Measurements from ENCODE around the gene RGL3. TPM values are rescaled to one million over a fixed set of nuclear protein-coding genes. Genes with fewer than 3 reads are reported as not detected.
"Not testable (repeated sequence)": the region's sequence is repeated elsewhere in the genome, so short reads cannot be mapped to it uniquely, and the experiment has no call there.

RGL3 gene
- total RNA-seq, 1 experiment from 2014 or later, result not detected

DNA sequence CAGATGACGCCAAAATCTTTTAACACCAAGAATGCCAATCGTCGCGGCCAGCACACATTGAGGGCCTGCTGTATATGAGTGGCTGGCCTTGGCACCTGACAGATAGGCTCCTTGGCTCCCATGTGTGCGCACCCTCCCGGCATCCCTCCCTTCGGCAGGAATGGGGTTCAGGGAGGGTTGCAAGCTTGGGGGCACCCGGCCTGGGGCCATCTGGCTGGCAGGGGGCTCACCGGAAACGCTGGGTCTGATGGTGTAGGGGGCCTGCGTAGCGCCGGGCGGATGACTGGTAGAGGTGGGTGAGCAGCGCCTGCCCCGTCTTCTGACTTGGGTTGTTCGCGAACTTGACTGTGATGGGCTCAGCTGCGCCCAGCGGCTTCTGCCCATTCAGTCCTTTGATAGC lies 38.7 kb upstream of the RGL3 start:
- POLR2A ChIA-PET, result interaction anchor here (0.7 kb wide), 1 partner anchor 22 kb away, joined by 3 read pairs; the partner anchor contains the start of gene PRKCSH

DNA sequence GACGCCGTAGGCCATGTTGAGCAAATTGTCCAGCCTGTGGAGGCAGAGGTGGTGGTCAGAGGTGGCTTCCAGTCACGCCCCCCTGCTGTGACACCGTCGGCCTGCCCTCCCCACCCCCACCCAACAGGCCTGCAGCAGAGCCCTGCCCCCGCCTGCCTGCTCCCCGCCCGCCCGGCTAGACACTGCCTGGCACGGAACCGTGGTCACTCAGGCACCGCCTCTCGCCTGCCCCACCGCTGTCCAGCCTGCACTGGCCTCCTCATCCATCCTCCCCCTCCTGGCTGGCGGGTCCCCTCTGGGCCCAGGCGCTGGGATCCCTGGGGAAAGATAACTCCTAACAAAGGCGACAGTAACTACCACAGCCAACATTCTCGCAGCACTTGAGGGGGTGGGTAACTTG lies 38.0 kb upstream of the RGL3 start:
- DNase-seq (ENCODE audit: unreplicated experiment), result no peak
- BruUV-seq (replicated peaks), result no TSS peak
- no peaks in the 10 kb centered on the region for H3K9me3 Mint-ChIP-seq (ENCODE audit: unreplicated experiment)
- ChIA-PET CTCF (interaction anchor here (0.7 kb wide), 1 partner anchor 618 kb away, joined by 3 read pairs; no protein-coding TSS in a partner anchor), POLR2A (interaction anchor here (0.7 kb wide), 1 partner anchor 22 kb away, joined by 3 read pairs; the partner anchor contains the start of gene PRKCSH)
- H3K36me3 Mint-ChIP-seq (ENCODE audit: insufficient read depth, unreplicated experiment), result no peaks in the 10 kb centered on the region
- intact Hi-C loops (cut with micrococcal nuclease), result no loop called here
- H3K27ac Mint-ChIP-seq (ENCODE audit: low read depth, unreplicated experiment), result no peak overlapping the region
- no peak overlapping the region for H3K4me3 Mint-ChIP-seq (ENCODE audit: unreplicated experiment)
- no peaks in the 10 kb centered on the region for H3K4me1 Mint-ChIP-seq (ENCODE audit: insufficient read depth, unreplicated experiment)
- H3K27me3 Mint-ChIP-seq (ENCODE audit: insufficient read depth, unreplicated experiment), result peaks cover 14% of the 10 kb centered on the region
- TF ChIP-seq, protein P1, sequence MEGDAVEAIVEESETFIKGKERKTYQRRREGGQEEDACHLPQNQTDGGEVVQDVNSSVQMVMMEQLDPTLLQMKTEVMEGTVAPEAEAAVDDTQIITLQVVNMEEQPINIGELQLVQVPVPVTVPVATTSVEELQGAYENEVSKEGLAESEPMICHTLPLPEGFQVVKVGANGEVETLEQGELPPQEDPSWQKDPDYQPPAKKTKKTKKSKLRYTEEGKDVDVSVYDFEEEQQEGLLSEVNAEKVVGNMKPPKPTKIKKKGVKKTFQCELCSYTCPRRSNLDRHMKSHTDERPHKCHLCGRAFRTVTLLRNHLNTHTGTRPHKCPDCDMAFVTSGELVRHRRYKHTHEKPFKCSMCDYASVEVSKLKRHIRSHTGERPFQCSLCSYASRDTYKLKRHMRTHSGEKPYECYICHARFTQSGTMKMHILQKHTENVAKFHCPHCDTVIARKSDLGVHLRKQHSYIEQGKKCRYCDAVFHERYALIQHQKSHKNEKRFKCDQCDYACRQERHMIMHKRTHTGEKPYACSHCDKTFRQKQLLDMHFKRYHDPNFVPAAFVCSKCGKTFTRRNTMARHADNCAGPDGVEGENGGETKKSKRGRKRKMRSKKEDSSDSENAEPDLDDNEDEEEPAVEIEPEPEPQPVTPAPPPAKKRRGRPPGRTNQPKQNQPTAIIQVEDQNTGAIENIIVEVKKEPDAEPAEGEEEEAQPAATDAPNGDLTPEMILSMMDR (IDR thresholded peaks at IDR 0.05; ENCODE audit: unreplicated experiment), result no peak

More for the DNA sequence above, 38.7 kb upstream of the RGL3 start:
- DNase-seq (ENCODE audit: unreplicated experiment), result no peak
- no TSS peak for BruUV-seq (replicated peaks)
- intact Hi-C loops (cut with micrococcal nuclease), result no loop called here
- TF ChIP-seq, protein P1 (IDR thresholded peaks at IDR 0.05; ENCODE audit: unreplicated experiment), result no peak
- Mint-ChIP-seq H3K27ac (ENCODE audit: low read depth, unreplicated experiment) (no peak overlapping the region), H3K36me3 (ENCODE audit: insufficient read depth, unreplicated experiment) (no peaks in the 10 kb centered on the region), H3K4me1 (ENCODE audit: insufficient read depth, unreplicated experiment) (no peaks in the 10 kb centered on the region), H3K9me3 (ENCODE audit: unreplicated experiment) (no peaks in the 10 kb centered on the region), H3K27me3 (ENCODE audit: insufficient read depth, unreplicated experiment) (peaks cover 14% of the 10 kb centered on the region), H3K4me3 (ENCODE audit: unreplicated experiment) (no peak overlapping the region)
- CTCF ChIA-PET, result interaction anchor here (0.7 kb wide), 1 partner anchor 619 kb away, joined by 3 read pairs; no protein-coding TSS in a partner anchor

DNA sequence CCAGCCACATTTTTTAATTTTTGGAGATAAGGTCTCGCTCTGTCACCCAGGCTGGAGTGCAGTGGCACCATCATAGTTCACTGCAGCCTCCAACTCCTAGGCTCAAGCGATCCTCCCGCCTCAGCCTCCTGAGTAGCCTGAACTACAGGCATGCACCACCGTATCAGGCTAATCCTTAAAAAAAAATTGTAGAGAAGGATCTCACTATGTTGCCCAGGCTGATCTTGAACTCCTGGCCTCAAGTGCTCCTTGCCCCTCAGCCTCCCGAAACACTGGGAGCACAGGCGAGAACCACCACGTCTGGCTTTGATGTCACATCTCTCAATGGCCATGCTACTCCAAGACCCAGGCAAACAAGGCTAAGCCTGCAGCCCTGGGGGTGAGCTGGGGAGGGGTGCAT lies 37.5 kb upstream of the RGL3 start:
- Mint-ChIP-seq H3K27ac (ENCODE audit: low read depth, unreplicated experiment) (no peak overlapping the region), H3K36me3 (ENCODE audit: insufficient read depth, unreplicated experiment) (no peaks in the 10 kb centered on the region), H3K27me3 (ENCODE audit: insufficient read depth, unreplicated experiment) (peaks cover 14% of the 10 kb centered on the region), H3K9me3 (ENCODE audit: unreplicated experiment) (no peaks in the 10 kb centered on the region), H3K4me1 (ENCODE audit: insufficient read depth, unreplicated experiment) (no peaks in the 10 kb centered on the region), H3K4me3 (ENCODE audit: unreplicated experiment) (no peak overlapping the region)
- BruUV-seq (replicated peaks), result no TSS peak
- no peak for DNase-seq (ENCODE audit: unreplicated experiment)
- POLR2A ChIA-PET, result no interaction called here
- CTCF ChIA-PET, result no interaction called here
- TF ChIP-seq, protein P1 (IDR thresholded peaks at IDR 0.05; ENCODE audit: unreplicated experiment), result no peak
- intact Hi-C loops (cut with micrococcal nuclease), result no loop called here

DNA sequence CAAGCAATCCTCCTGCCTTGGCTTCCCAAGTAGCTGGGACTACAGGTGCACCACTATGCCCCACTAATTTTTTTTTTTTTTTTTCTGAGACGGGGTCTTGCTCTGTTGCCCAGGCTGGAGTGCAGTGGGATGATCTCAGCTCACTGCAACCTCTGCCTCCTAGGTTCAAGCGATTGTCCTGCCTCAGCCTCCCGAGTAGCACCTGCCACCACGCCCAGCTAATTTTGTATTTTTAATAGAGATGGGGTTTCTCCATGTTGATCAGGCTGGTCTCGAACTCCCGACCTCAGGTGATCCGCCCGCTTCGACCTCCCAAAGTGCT lies 36.1 kb upstream of the RGL3 start:
- DNase-seq (ENCODE audit: unreplicated experiment); POLR2A ChIA-PET; intact Hi-C loops (cut with micrococcal nuclease); H3K4me3 Mint-ChIP-seq (ENCODE audit: unreplicated experiment); H3K4me1 Mint-ChIP-seq (ENCODE audit: insufficient read depth, unreplicated experiment); H3K36me3 Mint-ChIP-seq (ENCODE audit: insufficient read depth, unreplicated experiment); CTCF ChIA-PET; H3K9me3 Mint-ChIP-seq (ENCODE audit: unreplicated experiment); BruUV-seq (replicated peaks); H3K27ac Mint-ChIP-seq (ENCODE audit: low read depth, unreplicated experiment); H3K27me3 Mint-ChIP-seq (ENCODE audit: insufficient read depth, unreplicated experiment): not testable (repeated sequence)

All from MCF 10A (cell line).